Cardiac muscle cell (in vitro differentiated cells and primary cell): Measurements from ENCODE around the gene FRAT2. TPM values are rescaled to one million over a fixed set of nuclear protein-coding genes. Genes with fewer than 3 reads are reported as not detected.

Source experiments
- DNase-seq, 2 donors: peaks; one replicate each; pipeline versions ENCODE4 v3.0.0 to v3.0.0-alpha.2; 2010 to 2017; ENCODE audit warnings: low read depth in 1 of 2, low spot score in 1 of 2
- H3K27ac ChIP-seq: fragments of 200-600 bp; sonication (generic); 2 replicates; pipeline ENCODE4 v1.5.1; 2016
- H3K27me3 ChIP-seq: fragments of 200-600 bp; sonication (generic); 2 replicates; pipeline ENCODE4 v1.6.0; 2016; ENCODE audit warnings: control low read depth
- H3K36me3 ChIP-seq: fragments of 200-600 bp; sonication (generic); 2 replicates; pipeline ENCODE4 v1.5.1; 2016; ENCODE audit warnings: control low read depth
- H3K4me1 ChIP-seq: fragments of 200-600 bp; sonication (generic); 2 replicates; pipeline ENCODE4 v1.8.1; 2017; ENCODE audit warnings: low read depth, mild to moderate bottlenecking, mixed run types
- H3K4me3 ChIP-seq: fragments of 200-600 bp; sonication (generic); 2 replicates; pipeline ENCODE4 v1.5.1; 2016; ENCODE audit warnings: mild to moderate bottlenecking
- H3K9me3 ChIP-seq: fragments of 200-600 bp; sonication (generic); 2 replicates; pipeline ENCODE4 v1.5.1; 2017; ENCODE audit warnings: low read depth, mild to moderate bottlenecking, control low read depth
- polyA plus RNA-seq: library from polyadenylated mRNA; unstranded; fragments of >200 nt; fragmentation: Nextera tagmentation; extraction: Ambion mirVana; gene quantifications from 2 replicates; pipeline ENCODE4 v1.2.1, GENCODE V29; 2016
- total RNA-seq: library from RNA; depleted of rRNA; stranded (reverse); fragments of >200 nt; gene quantifications from 2 replicates; pipeline ENCODE4 v1.2.3, GENCODE V29; 2016
- TF ChIP-seq, protein P1 (sequence below): IDR thresholded peaks from 2 replicates; pipeline ENCODE4 v1.5.1; 2012; ENCODE audit warnings: low read depth, mild to moderate bottlenecking, low read length

Gene FRAT2
- total and polyA plus RNA-seq, 2 experiments from 2014 or later: 30.1 to 30.6 TPM

GRCh38 chr10:97367126-97367649 lies 32.7 kb upstream of the FRAT2 start:
- Histone ChIP-seq H3K4me1 (no peaks in the 10 kb centered on the region), H3K27ac (no peak overlapping the region), H3K36me3 (peaks cover 8% of the 10 kb centered on the region), H3K4me3 (no peak overlapping the region), H3K9me3 (no peaks in the 10 kb centered on the region), H3K27me3 (no peaks in the 10 kb centered on the region)
- TF ChIP-seq, protein P1, sequence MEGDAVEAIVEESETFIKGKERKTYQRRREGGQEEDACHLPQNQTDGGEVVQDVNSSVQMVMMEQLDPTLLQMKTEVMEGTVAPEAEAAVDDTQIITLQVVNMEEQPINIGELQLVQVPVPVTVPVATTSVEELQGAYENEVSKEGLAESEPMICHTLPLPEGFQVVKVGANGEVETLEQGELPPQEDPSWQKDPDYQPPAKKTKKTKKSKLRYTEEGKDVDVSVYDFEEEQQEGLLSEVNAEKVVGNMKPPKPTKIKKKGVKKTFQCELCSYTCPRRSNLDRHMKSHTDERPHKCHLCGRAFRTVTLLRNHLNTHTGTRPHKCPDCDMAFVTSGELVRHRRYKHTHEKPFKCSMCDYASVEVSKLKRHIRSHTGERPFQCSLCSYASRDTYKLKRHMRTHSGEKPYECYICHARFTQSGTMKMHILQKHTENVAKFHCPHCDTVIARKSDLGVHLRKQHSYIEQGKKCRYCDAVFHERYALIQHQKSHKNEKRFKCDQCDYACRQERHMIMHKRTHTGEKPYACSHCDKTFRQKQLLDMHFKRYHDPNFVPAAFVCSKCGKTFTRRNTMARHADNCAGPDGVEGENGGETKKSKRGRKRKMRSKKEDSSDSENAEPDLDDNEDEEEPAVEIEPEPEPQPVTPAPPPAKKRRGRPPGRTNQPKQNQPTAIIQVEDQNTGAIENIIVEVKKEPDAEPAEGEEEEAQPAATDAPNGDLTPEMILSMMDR: no peak
- no peak for DNase-seq

- Histone ChIP-seq H3K36me3 (peaks cover 7% of the 10 kb centered on the region), H3K27me3 (no peaks in the 10 kb centered on the region), H3K27ac (no peak overlapping the region), H3K4me1 (no peaks in the 10 kb centered on the region), H3K4me3 (no peak overlapping the region), H3K9me3 (no peaks in the 10 kb centered on the region)
- no peak for DNase-seq
- TF ChIP-seq, protein P1: no peak
These were observed 32.0 kb upstream of the FRAT2 start for GRCh38 chr10:97366572-97366971.

- no peak for DNase-seq
- Histone ChIP-seq H3K9me3 (no peaks in the 10 kb centered on the region), H3K27me3 (no peaks in the 10 kb centered on the region), H3K27ac (no peak overlapping the region), H3K4me1 (no peaks in the 10 kb centered on the region), H3K4me3 (no peak overlapping the region), H3K36me3 (peaks cover 3% of the 10 kb centered on the region)
- TF ChIP-seq, protein P1: no peak
These were observed 31.3 kb upstream of the FRAT2 start for GRCh38 chr10:97365761-97366351.

- no peak for DNase-seq
- Histone ChIP-seq H3K4me3 (no peak overlapping the region), H3K27me3 (no peaks in the 10 kb centered on the region), H3K36me3 (peaks cover 3% of the 10 kb centered on the region), H3K4me1 (no peaks in the 10 kb centered on the region), H3K9me3 (no peaks in the 10 kb centered on the region), H3K27ac (no peak overlapping the region)
- TF ChIP-seq, protein P1: no peak
These were observed 28.5 kb upstream of the FRAT2 start for GRCh38 chr10:97363071-97363470.

DNA sequence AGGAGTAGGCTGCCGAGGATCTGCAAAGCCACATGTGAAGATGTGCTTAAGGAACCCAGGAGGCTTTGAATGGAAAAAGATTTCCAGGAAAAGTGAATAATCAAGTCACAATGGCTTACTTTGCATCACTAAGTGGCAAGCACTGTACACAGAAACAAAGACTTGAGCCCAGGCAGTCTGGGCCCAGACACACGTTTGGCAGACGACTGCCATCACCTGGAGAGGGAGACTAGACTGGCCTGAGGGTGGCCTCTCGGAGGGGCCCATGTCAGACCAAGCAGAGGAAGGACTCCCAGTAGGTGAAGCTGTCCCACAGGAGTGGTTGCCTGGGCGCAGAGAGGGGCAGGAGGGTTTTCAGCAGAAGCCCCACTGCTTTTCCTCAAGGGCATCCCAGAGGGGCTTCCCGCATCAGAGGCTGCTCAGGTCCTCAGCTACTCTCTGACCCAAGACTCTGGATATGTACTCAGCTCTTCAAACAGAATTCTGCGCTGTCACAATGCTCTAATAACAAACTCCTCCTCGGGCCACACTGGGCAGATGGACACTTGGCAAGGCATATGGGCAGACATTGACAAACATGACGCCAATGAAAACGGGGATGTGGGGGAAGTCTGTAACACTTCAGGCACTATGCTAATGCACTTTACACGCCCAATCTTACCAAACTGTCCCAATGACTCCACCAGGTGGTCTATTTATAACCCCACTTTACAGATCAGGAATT lies 27.9 kb upstream of the FRAT2 start:
- no peak for DNase-seq
- H3K27me3 ChIP-seq: no peaks in the 10 kb centered on the region
- H3K4me1 ChIP-seq: no peaks in the 10 kb centered on the region
- TF ChIP-seq, protein P1: no peak
- no peak overlapping the region for H3K27ac ChIP-seq
- peaks cover 3% of the 10 kb centered on the region for H3K36me3 ChIP-seq
- no peak overlapping the region for H3K4me3 ChIP-seq
- no peaks in the 10 kb centered on the region for H3K9me3 ChIP-seq
